Peyer's patch (tissue), 4 donors: ENCODE results near the gene ZFYVE26. TPM values are rescaled to one million over a fixed set of nuclear protein-coding genes. Genes with fewer than 3 reads are reported as not detected.

Source experiments
- DNase-seq, 3 donors: peaks; one replicate each; pipeline ENCODE4 v3.0.0-alpha.2; 2017 to 2019
- H3K27ac ChIP-seq, 4 donors: fragments of 200-600 bp; sonication (generic); one replicate each; pipeline ENCODE4 v1.5.1; 2016 to 2019
- H3K27me3 ChIP-seq, 2 donors: fragments of 200-600 bp; sonication (generic); one replicate each; pipeline ENCODE4 v1.5.1; 2019
- H3K36me3 ChIP-seq, 3 donors: fragments of 200-600 bp; sonication (generic); one replicate each; pipeline ENCODE4 v1.5.1; 2016 to 2019
- H3K4me1 ChIP-seq, 4 donors: fragments of 200-600 bp; sonication (generic); one replicate each; pipeline ENCODE4 v1.5.1; 2016 to 2019
- H3K4me3 ChIP-seq, 4 donors: fragments of 200-600 bp; sonication (generic); 1 replicate in 3 of 4; 2 replicates in 1 of 4; pipeline ENCODE4 v1.5.1; 2016 to 2019; ENCODE audit warnings: mild to moderate bottlenecking in 1 of 4
- H3K9me3 ChIP-seq, 4 donors: fragments of 200-600 bp; sonication (generic); one replicate each; pipeline ENCODE4 v1.5.1; 2016 to 2019; ENCODE audit warnings: mild to moderate bottlenecking in 1 of 4
- POLR2A ChIP-seq, 2 donors: fragments of 450-650 bp; IDR thresholded peaks; one replicate each; pipeline ENCODE4 v1.5.1; 2017; ENCODE audit warnings: antibody characterized with exemption in 2 of 2, mild to moderate bottlenecking in 2 of 2, moderate library complexity in 2 of 2
- total RNA-seq, 4 donors: library from RNA; depleted of rRNA; stranded (reverse); fragments of >200 nt; gene quantifications; one replicate each; pipeline ENCODE4 v1.1.0, GENCODE V29; 2016
- TF ChIP-seq, protein P1 (sequence below), 6 experiments: fragments of 450-650 bp in 4 of 6; fragments of 200-600 bp in 2 of 6; sonication (generic) in 1 of 6; IDR thresholded peaks; one replicate each; pipeline ENCODE4 v1.5.1; 2017 to 2019; ENCODE audit warnings: antibody characterized with exemption in 6 of 6, mild to moderate bottlenecking in 3 of 6, moderate library complexity in 1 of 6

ZFYVE26 gene
- total RNA-seq, 4 donors from 2014 or later, result 27.5 to 48.7 (median 42.6) TPM

DNA sequence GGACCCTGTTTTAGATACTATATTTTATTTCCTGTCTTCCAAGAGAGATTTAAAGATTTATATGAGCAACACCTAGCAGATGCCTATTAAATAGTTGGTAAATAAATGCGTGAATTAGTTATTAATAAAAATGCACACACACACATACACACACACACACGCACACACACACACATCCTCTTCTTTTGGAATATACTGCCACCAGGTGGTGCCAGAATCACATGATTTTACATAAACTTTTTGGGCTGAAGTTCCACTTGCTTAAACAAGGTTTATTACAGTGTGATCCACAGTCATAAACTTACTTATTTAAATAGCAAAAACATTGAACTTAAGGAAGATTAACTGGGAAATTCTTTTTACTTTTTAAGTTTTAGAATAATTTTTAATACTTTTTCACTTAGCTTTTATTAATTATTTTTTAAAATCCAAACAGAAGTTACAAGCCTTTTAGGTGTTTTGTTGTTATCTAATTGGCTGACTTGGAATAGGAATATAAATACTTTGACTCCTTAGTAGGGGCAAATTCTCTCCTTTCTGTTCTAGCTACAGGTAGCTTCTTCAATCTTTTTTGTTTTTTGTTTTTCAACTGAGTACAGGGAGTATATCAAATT, 20.7 kb upstream of the ZFYVE26 start:
- Histone ChIP-seq H3K9me3 (no peaks in the 10 kb centered on the region), H3K4me3 (no peak overlapping the region), H3K27me3 (no peaks in the 10 kb centered on the region), H3K36me3 (no peaks in the 10 kb centered on the region), H3K4me1 (no peaks in the 10 kb centered on the region), H3K27ac (no peak overlapping the region)
- DNase-seq, result peak in 2 of 3 donors; percentile 66 to 82
- TF ChIP-seq POLR2A (IDR thresholded peaks at IDR 0.05), result no peak
- TF ChIP-seq, protein P1, sequence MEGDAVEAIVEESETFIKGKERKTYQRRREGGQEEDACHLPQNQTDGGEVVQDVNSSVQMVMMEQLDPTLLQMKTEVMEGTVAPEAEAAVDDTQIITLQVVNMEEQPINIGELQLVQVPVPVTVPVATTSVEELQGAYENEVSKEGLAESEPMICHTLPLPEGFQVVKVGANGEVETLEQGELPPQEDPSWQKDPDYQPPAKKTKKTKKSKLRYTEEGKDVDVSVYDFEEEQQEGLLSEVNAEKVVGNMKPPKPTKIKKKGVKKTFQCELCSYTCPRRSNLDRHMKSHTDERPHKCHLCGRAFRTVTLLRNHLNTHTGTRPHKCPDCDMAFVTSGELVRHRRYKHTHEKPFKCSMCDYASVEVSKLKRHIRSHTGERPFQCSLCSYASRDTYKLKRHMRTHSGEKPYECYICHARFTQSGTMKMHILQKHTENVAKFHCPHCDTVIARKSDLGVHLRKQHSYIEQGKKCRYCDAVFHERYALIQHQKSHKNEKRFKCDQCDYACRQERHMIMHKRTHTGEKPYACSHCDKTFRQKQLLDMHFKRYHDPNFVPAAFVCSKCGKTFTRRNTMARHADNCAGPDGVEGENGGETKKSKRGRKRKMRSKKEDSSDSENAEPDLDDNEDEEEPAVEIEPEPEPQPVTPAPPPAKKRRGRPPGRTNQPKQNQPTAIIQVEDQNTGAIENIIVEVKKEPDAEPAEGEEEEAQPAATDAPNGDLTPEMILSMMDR (IDR thresholded peaks at IDR 0.05), result peak in 5 of 6 experiments; percentile 68 to 87 (median 83)

DNA sequence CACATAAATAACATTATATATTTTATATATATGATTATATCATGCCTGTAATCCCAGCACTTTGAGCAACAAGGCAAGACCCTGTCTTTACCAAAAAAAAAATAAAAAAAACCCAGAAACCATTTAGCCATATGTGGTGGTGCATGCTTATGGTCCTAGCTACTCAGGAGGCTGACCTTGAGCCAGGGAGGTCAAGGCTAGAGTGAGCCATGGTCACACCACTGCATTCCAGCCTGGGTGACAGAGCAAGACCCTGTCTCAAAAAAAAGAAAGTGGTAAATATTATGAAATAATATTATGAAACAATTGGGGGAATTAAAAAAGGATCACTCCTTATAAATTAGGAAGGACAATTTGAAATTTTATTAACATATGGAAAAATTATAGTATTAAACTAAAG, 19.2 kb upstream of the ZFYVE26 start:
- Histone ChIP-seq H3K36me3 (no peaks in the 10 kb centered on the region), H3K4me1 (no peaks in the 10 kb centered on the region), H3K27me3 (no peaks in the 10 kb centered on the region), H3K4me3 (no peak overlapping the region), H3K27ac (no peak overlapping the region), H3K9me3 (no peaks in the 10 kb centered on the region)
- TF ChIP-seq, protein P1 (IDR thresholded peaks at IDR 0.05), result no peak
- TF ChIP-seq POLR2A (IDR thresholded peaks at IDR 0.05), result no peak
- no peak for DNase-seq

DNA sequence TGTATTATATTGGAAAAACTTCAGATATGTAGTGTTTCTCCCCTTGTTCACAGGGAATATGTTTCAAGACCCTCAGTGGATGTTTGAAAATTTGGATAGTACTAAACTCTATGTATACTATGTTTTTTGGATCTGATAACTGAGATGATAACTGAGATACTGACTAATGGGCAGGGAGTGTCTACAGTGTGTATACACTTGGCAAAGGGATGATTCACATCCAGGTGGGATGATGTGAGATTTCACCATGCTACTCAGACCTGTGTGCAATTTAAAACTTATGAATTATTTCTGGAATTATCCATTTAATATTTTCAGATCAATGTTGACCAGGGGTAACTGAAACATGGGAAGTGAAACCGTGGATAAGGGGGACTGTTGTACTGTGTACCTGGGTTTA, 17.0 kb upstream of the ZFYVE26 start:
- no peaks in the 10 kb centered on the region for H3K27me3 ChIP-seq
- no peaks in the 10 kb centered on the region for H3K4me1 ChIP-seq
- H3K36me3 ChIP-seq, result no peaks in the 10 kb centered on the region
- TF ChIP-seq, protein P1 (IDR thresholded peaks at IDR 0.05), result no peak
- TF ChIP-seq POLR2A (IDR thresholded peaks at IDR 0.05), result no peak
- no peak for DNase-seq
- no peak overlapping the region for H3K27ac ChIP-seq
- no peak overlapping the region for H3K4me3 ChIP-seq
- H3K9me3 ChIP-seq, result no peaks in the 10 kb centered on the region

DNA sequence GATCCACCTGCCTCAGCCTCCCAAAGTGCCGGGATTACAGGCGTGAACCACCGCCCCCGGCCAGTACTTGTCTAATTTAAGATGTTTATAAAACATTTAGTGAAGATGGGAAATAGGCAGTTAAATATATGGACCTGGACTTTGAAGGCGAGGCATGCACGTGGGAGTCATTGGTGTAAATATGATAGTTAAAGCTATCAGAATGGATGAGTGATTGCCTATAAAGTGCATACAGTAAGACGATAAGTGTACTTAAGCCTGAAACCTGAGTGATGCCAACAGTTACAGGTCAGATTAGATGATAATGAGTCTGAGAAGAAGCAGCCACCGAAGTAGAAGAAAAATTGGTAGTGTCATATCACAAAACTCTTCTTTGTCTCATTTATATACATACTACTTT, 14.7 kb upstream of the ZFYVE26 start:
- TF ChIP-seq POLR2A (IDR thresholded peaks at IDR 0.05), result no peak
- TF ChIP-seq, protein P1 (IDR thresholded peaks at IDR 0.05), result no peak
- no peak for DNase-seq

DNA sequence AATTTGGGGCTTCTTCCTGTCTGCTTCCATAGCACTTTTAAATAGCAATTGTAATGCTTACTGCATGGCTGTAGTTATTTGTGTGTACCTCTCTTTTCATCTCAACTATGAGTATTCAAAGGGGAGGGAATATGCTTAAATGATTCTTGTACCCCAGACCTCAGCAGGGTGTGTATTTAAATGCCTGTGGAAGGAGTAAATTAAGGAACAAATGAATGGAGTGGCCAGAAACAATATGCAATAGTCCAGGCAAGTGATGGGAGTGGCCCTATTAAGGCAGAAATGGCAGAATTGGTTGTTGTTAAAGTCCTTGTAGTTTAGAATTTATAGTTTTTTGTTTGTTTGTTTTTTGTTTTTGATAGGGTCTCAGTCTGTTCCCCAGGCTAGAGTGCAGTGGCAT, 4.7 kb upstream of the ZFYVE26 start:
- Histone ChIP-seq H3K4me3 (no peak overlapping the region), H3K27ac (peak overlapping the region in 2 of 4 donors; percentile 40 to 75), H3K4me1 (peaks cover 0 to 3% (median 0%) of the 10 kb centered on the region in 4 donors), H3K36me3 (no peaks in the 10 kb centered on the region), H3K9me3 (no peaks in the 10 kb centered on the region), H3K27me3 (no peaks in the 10 kb centered on the region)
- TF ChIP-seq, protein P1 (IDR thresholded peaks at IDR 0.05), result no peak
- TF ChIP-seq POLR2A (IDR thresholded peaks at IDR 0.05), result no peak
- no peak for DNase-seq

More for the DNA sequence above, 14.7 kb upstream of the ZFYVE26 start:
- no peak overlapping the region for H3K27ac ChIP-seq
- H3K36me3 ChIP-seq, result peaks cover 0 to 4% (median 0%) of the 10 kb centered on the region in 3 donors
- H3K4me3 ChIP-seq, result no peak overlapping the region
- H3K9me3 ChIP-seq, result no peaks in the 10 kb centered on the region
- no peaks in the 10 kb centered on the region for H3K27me3 ChIP-seq
- H3K4me1 ChIP-seq, result no peaks in the 10 kb centered on the region
